HEK293 (cell line): ENCODE results near the gene ACRBP.
"Not testable (repeated sequence)": the region's sequence is repeated elsewhere in the genome, so short reads cannot be mapped to it uniquely, and the experiment has no call there.

Experiments
- CTCF ChIA-PET: fragments of 350-600 bp; formaldehyde crosslinking; extraction: SDS; loops from one replicate; lab custom pipeline; 2021; ENCODE audit warnings: antibody characterized with exemption; lab: Yijun Ruan, JAX
- POLR2A ChIA-PET: fragments of 300-600 bp; formaldehyde crosslinking; extraction: SDS; loops from one replicate; lab custom pipeline; 2020; ENCODE audit warnings: antibody characterized with exemption, inconsistent platforms; lab: Yijun Ruan, JAX
- H3K27ac ChIP-seq: fragments of 200-500 bp; sonication (Bioruptor generic); 2 replicates; pipeline ENCODE4 v1.5.1; 2014; ENCODE audit warnings: low read depth, low read length, control low read depth, inconsistent platforms; ENCODE audit errors: extremely low read depth
- H3K36me3 ChIP-seq, 2 experiments: fragments of 200-500 bp in 1 of 2; sonication (Bioruptor generic) in 1 of 2; 1 replicate in 1 of 2; 2 replicates in 1 of 2; pipeline ENCODE4 v1.5.1; 2014 to 2017; ENCODE audit warnings: inconsistent platforms in 2 of 2, low read length in 2 of 2; ENCODE audit not compliant: control insufficient read depth in 2 of 2, insufficient read depth in 1 of 2
- H3K4me1 ChIP-seq: fragments of 200-500 bp; sonication (Bioruptor generic); 2 replicates; pipeline ENCODE4 v1.5.1; 2014; ENCODE audit warnings: mild to moderate bottlenecking, low read length, inconsistent platforms; ENCODE audit not compliant: control insufficient read depth, insufficient read depth
- H3K4me3 ChIP-seq: 2 replicates; pipeline ENCODE4 v1.5.1; 2011; ENCODE audit warnings: low read depth, mild to moderate bottlenecking, control low read depth, low read length, moderate library complexity
- H3K9me3 ChIP-seq: fragments of 200-500 bp; sonication (Bioruptor generic); 2 replicates; pipeline ENCODE4 v1.5.1; 2014; ENCODE audit warnings: low read depth, low read length, inconsistent platforms; ENCODE audit not compliant: control insufficient read depth, insufficient read depth
- SCRT2 ChIP-seq: fragments of 450-650 bp; formaldehyde crosslinking; IDR thresholded peaks from 2 replicates; pipeline ENCODE4 v1.5.1; 2016; ENCODE audit warnings: missing biosample characterization, missing genetic modification characterization
- ZBTB8A ChIP-seq: fragments of 450-650 bp; formaldehyde crosslinking; IDR thresholded peaks from 2 replicates; pipeline ENCODE4 v1.5.1; 2016; ENCODE audit warnings: missing biosample characterization, missing genetic modification characterization
- ZNF239 ChIP-seq: fragments of 450-650 bp; formaldehyde crosslinking; IDR thresholded peaks from 2 replicates; pipeline ENCODE4 v1.5.1; 2016; ENCODE audit warnings: missing biosample characterization, missing genetic modification characterization
- ZNF473 ChIP-seq: fragments of 450-650 bp; formaldehyde crosslinking; IDR thresholded peaks from 2 replicates; pipeline ENCODE4 v1.5.1; 2017; ENCODE audit warnings: missing biosample characterization, missing genetic modification characterization
- ZNF561 ChIP-seq: fragments of 450-650 bp; IDR thresholded peaks from 2 replicates; pipeline ENCODE4 v1.5.1; 2018; ENCODE audit warnings: missing biosample characterization, missing genetic modification characterization, borderline replicate concordance
- ZNF660 ChIP-seq: fragments of 450-650 bp; IDR thresholded peaks from 2 replicates; pipeline ENCODE4 v1.5.1; 2018; ENCODE audit warnings: missing biosample characterization, mild to moderate bottlenecking, missing genetic modification characterization
- TF ChIP-seq, protein P1 (sequence below): fragments of 450-650 bp; formaldehyde crosslinking; IDR thresholded peaks from 2 replicates; pipeline ENCODE4 v1.5.1; 2016; ENCODE audit warnings: missing biosample characterization, missing genetic modification characterization

The ACRBP gene

DNA sequence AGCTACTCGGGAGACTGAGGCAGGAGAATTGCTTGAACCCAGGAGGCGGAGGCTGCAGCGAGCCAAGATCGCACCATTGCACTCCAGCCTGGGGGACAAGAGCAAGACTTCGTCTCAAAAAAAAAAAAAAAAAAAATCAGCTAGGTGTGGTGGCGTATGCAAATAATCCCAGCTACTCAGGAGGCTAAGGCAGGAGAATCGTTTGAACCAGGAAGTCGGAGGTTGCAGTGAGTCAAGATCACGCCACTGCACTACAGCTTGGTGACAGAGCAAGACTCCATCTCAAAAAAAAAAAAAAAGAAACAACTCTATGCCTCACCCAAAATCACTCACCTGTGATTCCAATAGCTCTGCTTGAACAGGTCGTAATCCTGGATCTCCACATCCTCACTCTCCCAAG lies 51.6 kb downstream of the ACRBP start:
- ChIA-PET CTCF (interaction anchor here (1.1 to 1.5 kb wide), 2 partner anchors 10 to 89 kb away, joined by 3 read pairs; no protein-coding TSS in a partner anchor), POLR2A (interaction anchor here (0.6 to 1.0 kb wide), 5 partner anchors 9 to 94 kb away, joined by 3 to 6 read pairs (median 3); partner anchors contain the start of genes NOP2 and ZNF384)
- not testable (repeated sequence) for H3K4me3 ChIP-seq

DNA sequence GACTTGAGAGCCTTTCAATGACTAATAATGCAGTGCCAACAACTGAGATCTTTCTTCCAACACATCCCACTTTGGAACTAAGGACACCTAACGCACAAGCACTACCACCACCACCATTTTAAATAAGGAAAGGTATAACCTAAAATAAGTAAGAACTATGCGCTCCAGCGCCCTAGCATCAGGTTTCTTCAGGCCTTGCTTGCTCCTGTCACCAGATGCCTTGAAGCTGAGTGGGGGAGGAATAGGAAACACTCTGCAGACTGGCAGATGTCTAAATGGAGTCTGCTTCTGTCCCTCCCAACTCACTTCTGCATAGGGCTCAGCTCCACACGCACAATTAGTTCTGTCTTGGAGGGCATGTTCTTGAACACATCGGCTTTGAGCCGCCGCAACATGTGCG lies 55.1 kb downstream of the ACRBP start:
- TF ChIP-seq, protein P1, sequence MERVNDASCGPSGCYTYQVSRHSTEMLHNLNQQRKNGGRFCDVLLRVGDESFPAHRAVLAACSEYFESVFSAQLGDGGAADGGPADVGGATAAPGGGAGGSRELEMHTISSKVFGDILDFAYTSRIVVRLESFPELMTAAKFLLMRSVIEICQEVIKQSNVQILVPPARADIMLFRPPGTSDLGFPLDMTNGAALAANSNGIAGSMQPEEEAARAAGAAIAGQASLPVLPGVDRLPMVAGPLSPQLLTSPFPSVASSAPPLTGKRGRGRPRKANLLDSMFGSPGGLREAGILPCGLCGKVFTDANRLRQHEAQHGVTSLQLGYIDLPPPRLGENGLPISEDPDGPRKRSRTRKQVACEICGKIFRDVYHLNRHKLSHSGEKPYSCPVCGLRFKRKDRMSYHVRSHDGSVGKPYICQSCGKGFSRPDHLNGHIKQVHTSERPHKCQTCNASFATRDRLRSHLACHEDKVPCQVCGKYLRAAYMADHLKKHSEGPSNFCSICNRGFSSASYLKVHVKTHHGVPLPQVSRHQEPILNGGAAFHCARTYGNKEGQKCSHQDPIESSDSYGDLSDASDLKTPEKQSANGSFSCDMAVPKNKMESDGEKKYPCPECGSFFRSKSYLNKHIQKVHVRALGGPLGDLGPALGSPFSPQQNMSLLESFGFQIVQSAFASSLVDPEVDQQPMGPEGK: no peak
- TF ChIP-seq ZNF660 (tag by site-specific recombination) (no peak), ZNF239 (no peak), ZNF561 (no peak), ZBTB8A (no peak), ZNF473 (tag by site-specific recombination) (no peak), SCRT2 (tag by site-specific recombination) (no peak)
- POLR2A ChIA-PET: no interaction called here
- H3K4me1 ChIP-seq: no peaks in the 10 kb centered on the region
- H3K9me3 ChIP-seq: no peaks in the 10 kb centered on the region
- peaks cover 79 to 96% of the 10 kb centered on the region in 2 experiments for H3K36me3 ChIP-seq
- CTCF ChIA-PET: interaction anchor here (0.5 to 0.8 kb wide), 4 partner anchors 14 to 34 kb away, joined by 3 to 4 read pairs (median 3); no protein-coding TSS in a partner anchor
- no peak overlapping the region for H3K4me3 ChIP-seq
- H3K27ac ChIP-seq: no peak overlapping the region

More for the DNA sequence above, 51.6 kb downstream of the ACRBP start:
- not testable (repeated sequence) for H3K27ac ChIP-seq, H3K9me3 ChIP-seq, H3K4me1 ChIP-seq
- H3K36me3 ChIP-seq: peaks cover 78 to 96% of the 10 kb centered on the region in 2 experiments
